Epithelial cell of proximal tubule (primary cell): ENCODE results near the gene PTPRA. TPM values are rescaled to one million over a fixed set of nuclear protein-coding genes. Genes with fewer than 3 reads are reported as not detected.

Experiments
- DNase-seq: peaks from one replicate; pipeline ENCODE4 v3.0.0-alpha.2; 2011; ENCODE audit warnings: low read depth
- H3K4me3 ChIP-seq: 2 replicates; pipeline ENCODE4 v1.5.1; 2011; ENCODE audit warnings: low read depth, mild to moderate bottlenecking, low read length
- CTCF ChIP-seq: conservative IDR thresholded peaks from 2 replicates; pipeline ENCODE4 v1.5.1; 2012; ENCODE audit warnings: low read depth, mild to moderate bottlenecking, low read length
- total RNA-seq: library from RNA; depleted of rRNA; stranded (reverse); fragments of >200 nt; gene quantifications from 2 replicates; pipeline ENCODE4 v1.2.3, GENCODE V29; 2015

The PTPRA gene
- total RNA-seq, 1 donor from 2014 or later, result 40.8 TPM

DNA sequence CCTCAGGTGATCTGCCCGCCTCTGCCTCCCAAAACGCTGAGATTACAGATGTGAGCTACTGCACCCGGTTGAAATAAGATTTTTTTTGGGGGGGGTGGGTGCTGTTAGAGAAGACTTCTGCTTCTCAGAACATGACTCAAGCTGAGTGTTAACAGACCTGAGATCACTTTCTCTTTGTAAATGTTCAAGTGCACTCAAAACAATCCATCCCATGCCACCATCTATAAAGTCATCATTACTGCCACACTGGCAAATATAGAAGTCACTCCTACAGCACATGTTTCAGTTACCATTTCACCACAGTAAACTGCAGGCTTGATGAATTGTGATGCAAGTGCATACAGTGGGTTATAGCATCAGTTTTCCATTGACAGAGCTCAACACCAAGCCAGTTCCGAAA is 23.8 kb upstream of the PTPRA start:
- no peak for DNase-seq
- TF ChIP-seq CTCF, result no peak
- no peak overlapping the region for H3K4me3 ChIP-seq

DNA sequence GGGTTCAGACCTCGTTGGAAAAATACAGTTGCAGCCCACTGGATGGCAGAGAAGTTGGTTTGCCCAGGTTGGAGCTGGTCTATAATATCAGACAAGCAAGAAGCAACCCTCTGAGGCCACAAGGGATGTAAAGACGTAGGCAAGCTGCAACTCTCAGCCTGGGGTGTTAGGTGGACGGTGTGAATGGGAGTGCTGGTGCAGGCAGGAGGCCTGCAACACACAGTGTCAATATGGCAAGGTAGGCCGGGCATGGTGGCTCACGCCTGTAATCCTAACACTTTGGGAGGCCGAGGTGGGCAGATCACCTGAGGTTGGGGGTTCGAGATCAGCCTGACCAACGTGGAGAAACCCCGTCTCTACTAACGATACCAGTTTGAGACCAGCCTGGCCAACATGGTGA is 22.2 kb upstream of the PTPRA start:
- DNase-seq, result no peak
- TF ChIP-seq CTCF, result no peak
- no peak overlapping the region for H3K4me3 ChIP-seq

GRCh38 chr20:2858591-2858990 is 14.7 kb upstream of the PTPRA start:
- no peak for TF ChIP-seq CTCF
- no peak overlapping the region for H3K4me3 ChIP-seq
- no peak for DNase-seq

GRCh38 chr20:2859330-2860121 is 13.8 kb upstream of the PTPRA start:
- DNase-seq, result no peak
- H3K4me3 ChIP-seq, result no peak overlapping the region
- TF ChIP-seq CTCF, result no peak

DNA sequence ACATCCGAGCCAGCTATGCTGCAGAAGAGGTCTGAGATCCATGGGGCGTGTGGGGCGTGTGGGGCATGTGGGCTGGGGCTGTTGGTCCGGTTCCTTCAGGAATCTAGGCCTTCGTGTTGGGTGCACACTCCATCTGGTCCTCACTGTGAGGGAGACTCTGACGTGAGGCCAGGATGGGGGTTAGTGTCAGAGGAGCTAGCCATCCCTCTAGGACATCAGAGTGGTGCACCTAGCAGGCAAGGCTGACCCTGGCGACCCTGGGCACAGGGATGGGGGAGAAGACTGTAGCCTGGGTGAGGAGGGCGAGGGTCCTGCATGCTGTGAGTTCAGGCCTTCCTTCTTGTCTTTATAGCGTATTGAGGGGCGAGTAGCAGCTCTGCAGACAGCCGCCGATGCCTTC is 8.7 kb upstream of the PTPRA start:
- DNase-seq, result no peak
- TF ChIP-seq CTCF, result no peak
- no peak overlapping the region for H3K4me3 ChIP-seq

- no peak for TF ChIP-seq CTCF
- no peak overlapping the region for H3K4me3 ChIP-seq
- DNase-seq, result no peak
These were observed 8.2 kb upstream of the PTPRA start for GRCh38 chr20:2865101-2865500.

- TF ChIP-seq CTCF, result peak; percentile 11
- H3K4me3 ChIP-seq, result no peak overlapping the region
- no peak for DNase-seq
These were observed 7.7 kb upstream of the PTPRA start for GRCh38 chr20:2865630-2866029.
